ENCODE measurements around the gene NEDD4L. TPM values are rescaled to one million over a fixed set of nuclear protein-coding genes. Genes with fewer than 3 reads are reported as not detected.

Gene NEDD4L
- total RNA-seq, 1 donor from 2014 or later, result 93.9 TPM

- no peaks in the 10 kb centered on the region for H3K79me2 ChIP-seq (ENCODE audit: insufficient read depth, low read length)
- H4K20me1 ChIP-seq (ENCODE audit: insufficient read depth, low read length), result no peaks in the 10 kb centered on the region
- no peaks in the 10 kb centered on the region for H3K4me1 ChIP-seq (ENCODE audit: insufficient read depth, low read length)
- Mint-ChIP-seq H3K27me3 (ENCODE audit: low read depth, unreplicated experiment) (peaks cover 5% of the 10 kb centered on the region), H3K27ac (ENCODE audit: unreplicated experiment) (no peak overlapping the region), H3K36me3 (ENCODE audit: low read depth, unreplicated experiment) (no peaks in the 10 kb centered on the region), H3K9me3 (ENCODE audit: unreplicated experiment) (no peaks in the 10 kb centered on the region), H3K4me1 (ENCODE audit: low read depth, unreplicated experiment) (no peaks in the 10 kb centered on the region), H3K4me3 (ENCODE audit: unreplicated experiment) (no peak overlapping the region)
- no peak overlapping the region for H2AFZ ChIP-seq (ENCODE audit: low read depth, low read length)
- H3K27me3 ChIP-seq (ENCODE audit: insufficient read depth, low read length), result no peaks in the 10 kb centered on the region
- H3K9ac ChIP-seq (ENCODE audit: low read length), result no peak overlapping the region
- H3K36me3 ChIP-seq (ENCODE audit: insufficient read depth, low read length), result no peaks in the 10 kb centered on the region
- TF ChIP-seq EZH2 (IDR thresholded peaks at IDR 0.05; ENCODE audit: insufficient read depth, low read length) (no peak), CTCF (IDR thresholded peaks at IDR 0.05; ENCODE audit: insufficient read depth, low read depth, low read length) (no peak)
- no peak overlapping the region for H3K4me3 ChIP-seq (ENCODE audit: insufficient read depth, low read depth, low read length)
- no peak overlapping the region for H3K27ac ChIP-seq (ENCODE audit: low read depth, low read length)
- no peak for FAIRE-seq
- no peak overlapping the region for H3K4me2 ChIP-seq (ENCODE audit: low read length)
- no peak for DNase-seq (ENCODE audit: low read depth)
- H3K9me3 ChIP-seq (ENCODE audit: insufficient read depth, low read depth, low read length), result no peaks in the 10 kb centered on the region
Measured at GRCh38 chr18:57997820-57998219, 46.2 kb upstream of the NEDD4L start.

- H3K36me3 ChIP-seq (ENCODE audit: insufficient read depth, low read length), result no peaks in the 10 kb centered on the region
- Mint-ChIP-seq H3K27ac (ENCODE audit: unreplicated experiment) (no peak overlapping the region), H3K4me3 (ENCODE audit: unreplicated experiment) (no peak overlapping the region), H3K36me3 (ENCODE audit: low read depth, unreplicated experiment) (no peaks in the 10 kb centered on the region), H3K9me3 (ENCODE audit: unreplicated experiment) (no peaks in the 10 kb centered on the region), H3K27me3 (ENCODE audit: low read depth, unreplicated experiment) (peaks cover 5% of the 10 kb centered on the region), H3K4me1 (ENCODE audit: low read depth, unreplicated experiment) (peaks cover 3% of the 10 kb centered on the region)
- TF ChIP-seq CTCF (IDR thresholded peaks at IDR 0.05; ENCODE audit: insufficient read depth, low read depth, low read length) (no peak), EZH2 (IDR thresholded peaks at IDR 0.05; ENCODE audit: insufficient read depth, low read length) (no peak)
- no peak overlapping the region for H3K4me3 ChIP-seq (ENCODE audit: insufficient read depth, low read depth, low read length)
- DNase-seq (ENCODE audit: low read depth) (no peak), FAIRE-seq (no peak)
- H3K79me2 ChIP-seq (ENCODE audit: insufficient read depth, low read length), result no peaks in the 10 kb centered on the region
- H2AFZ ChIP-seq (ENCODE audit: low read depth, low read length), result no peak overlapping the region
- peaks cover 3% of the 10 kb centered on the region for H3K4me1 ChIP-seq (ENCODE audit: insufficient read depth, low read length)
- no peaks in the 10 kb centered on the region for H4K20me1 ChIP-seq (ENCODE audit: insufficient read depth, low read length)
- no peak overlapping the region for H3K27ac ChIP-seq (ENCODE audit: low read depth, low read length)
- H3K9ac ChIP-seq (ENCODE audit: low read length), result no peak overlapping the region
- H3K27me3 ChIP-seq (ENCODE audit: insufficient read depth, low read length), result no peaks in the 10 kb centered on the region
- H3K9me3 ChIP-seq (ENCODE audit: insufficient read depth, low read depth, low read length), result no peaks in the 10 kb centered on the region
- H3K4me2 ChIP-seq (ENCODE audit: low read length), result no peak overlapping the region
Measured at GRCh38 chr18:57998461-57998860, 45.6 kb upstream of the NEDD4L start.

GRCh38 chr18:58004317-58004716 lies 39.7 kb upstream of the NEDD4L start:
- no peaks in the 10 kb centered on the region for H3K9me3 Mint-ChIP-seq (ENCODE audit: unreplicated experiment)
- Histone ChIP-seq H3K9me3 (ENCODE audit: insufficient read depth, low read depth, low read length) (no peaks in the 10 kb centered on the region), H3K9ac (ENCODE audit: low read length) (no peak overlapping the region), H2AFZ (ENCODE audit: low read depth, low read length) (no peak overlapping the region), H3K36me3 (ENCODE audit: insufficient read depth, low read length) (no peaks in the 10 kb centered on the region), H3K4me2 (ENCODE audit: low read length) (peak overlapping the region; percentile 65), H3K79me2 (ENCODE audit: insufficient read depth, low read length) (no peaks in the 10 kb centered on the region), H3K27me3 (ENCODE audit: insufficient read depth, low read length) (no peaks in the 10 kb centered on the region), H3K27ac (ENCODE audit: low read depth, low read length) (peak overlapping the region; percentile 79), H3K4me1 (ENCODE audit: insufficient read depth, low read length) (peaks cover 26% of the 10 kb centered on the region), H4K20me1 (ENCODE audit: insufficient read depth, low read length) (no peaks in the 10 kb centered on the region), H3K4me3 (ENCODE audit: insufficient read depth, low read depth, low read length) (peak overlapping the region; percentile 20)
- no peaks in the 10 kb centered on the region for H3K27me3 Mint-ChIP-seq (ENCODE audit: low read depth, unreplicated experiment)
- peak; percentile 88 for DNase-seq (ENCODE audit: low read depth)
- peak overlapping the region; percentile 3 for H3K27ac Mint-ChIP-seq (ENCODE audit: unreplicated experiment)
- H3K4me3 Mint-ChIP-seq (ENCODE audit: unreplicated experiment), result no peak overlapping the region
- H3K36me3 Mint-ChIP-seq (ENCODE audit: low read depth, unreplicated experiment), result no peaks in the 10 kb centered on the region
- TF ChIP-seq CTCF (IDR thresholded peaks at IDR 0.05; ENCODE audit: insufficient read depth, low read depth, low read length), result no peak
- TF ChIP-seq EZH2 (IDR thresholded peaks at IDR 0.05; ENCODE audit: insufficient read depth, low read length), result no peak
- peak; percentile 89 for FAIRE-seq
- H3K4me1 Mint-ChIP-seq (ENCODE audit: low read depth, unreplicated experiment), result peaks cover 18% of the 10 kb centered on the region
